ENCODE results near the gene HPS1.

Gene HPS1

GRCh38 chr10:98414932-98415730, 31.6 kb downstream of the HPS1 start, which contains the start of gene PYROXD2 (continued):
- TF ChIP-seq ZNF148 (tag by site-specific recombination; IDR thresholded peaks at IDR 0.05; ENCODE audit: borderline replicate concordance): no peak
- no peak for TF ChIP-seq HOXC10 (CRISPR knock-in tag; IDR thresholded peaks at IDR 0.05)
- TF ChIP-seq GLIS2 (tag by site-specific recombination; IDR thresholded peaks at IDR 0.05): peak; percentile 55; the same call in 1 of the 2 replicates
- TF ChIP-seq ZNF488 (tag by site-specific recombination; IDR thresholded peaks at IDR 0.05): no peak
- no peak for TF ChIP-seq ZNF626 (tag by site-specific recombination; IDR thresholded peaks at IDR 0.05)
- TF ChIP-seq ZNF292 (tag by site-specific recombination; IDR thresholded peaks at IDR 0.05; ENCODE audit: borderline replicate concordance, low read depth): no peak
- TF ChIP-seq MZF1 (tag by site-specific recombination; IDR thresholded peaks at IDR 0.05; ENCODE audit: borderline replicate concordance): no peak

- peak overlapping the region; percentile 52; the same call in 1 of the 2 replicates for H3K27ac ChIP-seq (ENCODE audit: extremely low read depth, low read depth, low read length)
- POLR2A ChIA-PET: interaction anchor here (0.9 to 1.4 kb wide), 2 partner anchors 9 to 311 kb away, joined by 3 to 5 read pairs; no protein-coding TSS in a partner anchor
- CTCF ChIA-PET: no interaction called here
Observed at GRCh38 chr10:98414578-98414931, 32.2 kb downstream of the HPS1 start.

GRCh38 chr10:98411768-98412167, 35.0 kb downstream of the HPS1 start:
- Histone ChIP-seq H3K4me1 (ENCODE audit: control insufficient read depth, insufficient read depth, low read length) (peaks cover 6% of the 10 kb centered on the region), H3K27ac (ENCODE audit: extremely low read depth, low read depth, low read length) (no peak overlapping the region), H3K9me3 (ENCODE audit: control insufficient read depth, insufficient read depth, low read depth, low read length) (no peaks in the 10 kb centered on the region), H3K36me3 (ENCODE audit: control insufficient read depth in 2 of 2, insufficient read depth in 1 of 2, low read length in 2 of 2) (peaks cover 0 to 1% of the 10 kb centered on the region in 2 experiments; a peak in 1 of 3 replicates), H3K4me3 (ENCODE audit: low read depth, low read length) (no peak overlapping the region)
- ChIA-PET CTCF (interaction anchor here (0.6 to 1.0 kb wide), 3 partner anchors 10 to 13 kb away, joined by 3 to 4 read pairs (median 3); no protein-coding TSS in a partner anchor), POLR2A (no interaction called here)
- TF ChIP-seq ZNF362 (tag by site-specific recombination; IDR thresholded peaks at IDR 0.05) (no peak), ZSCAN4 (tag by site-specific recombination; IDR thresholded peaks at IDR 0.05) (no peak), OSR2 (tag by site-specific recombination; IDR thresholded peaks at IDR 0.05) (no peak)

More at GRCh38 chr10:98414578-98414931, 32.2 kb downstream of the HPS1 start:
- Histone ChIP-seq H3K9me3 (ENCODE audit: control insufficient read depth, insufficient read depth, low read depth, low read length) (no peaks in the 10 kb centered on the region), H3K4me3 (ENCODE audit: low read depth, low read length) (peak overlapping the region; percentile 59), H3K4me1 (ENCODE audit: control insufficient read depth, insufficient read depth, low read length) (peaks cover 6% of the 10 kb centered on the region), H3K36me3 (ENCODE audit: control insufficient read depth in 2 of 2, insufficient read depth in 1 of 2, low read length in 2 of 2) (peaks cover 0 to 24% of the 10 kb centered on the region in 2 experiments; a peak in 1 of 3 replicates)
- TF ChIP-seq OSR2 (tag by site-specific recombination; IDR thresholded peaks at IDR 0.05): no peak
- TF ChIP-seq ZNF768 (tag by site-specific recombination; IDR thresholded peaks at IDR 0.05): peak; percentile 53; the same call in 1 of the 2 replicates

- H3K4me3 ChIP-seq (ENCODE audit: low read depth, low read length): no peak overlapping the region
- ChIA-PET CTCF (interaction anchor here (0.6 to 1.0 kb wide), 3 partner anchors 10 to 14 kb away, joined by 3 to 4 read pairs (median 3); no protein-coding TSS in a partner anchor), POLR2A (no interaction called here)
- H3K4me1 ChIP-seq (ENCODE audit: control insufficient read depth, insufficient read depth, low read length): peaks cover 6% of the 10 kb centered on the region
- no peaks in the 10 kb centered on the region for H3K36me3 ChIP-seq (ENCODE audit: control insufficient read depth in 2 of 2, insufficient read depth in 1 of 2, low read length in 2 of 2)
- H3K27ac ChIP-seq (ENCODE audit: extremely low read depth, low read depth, low read length): no peak overlapping the region
- no peaks in the 10 kb centered on the region for H3K9me3 ChIP-seq (ENCODE audit: control insufficient read depth, insufficient read depth, low read depth, low read length)
- TF ChIP-seq ZNF670 (tag by site-specific recombination; IDR thresholded peaks at IDR 0.05; ENCODE audit: low read depth) (no peak), YY1 (tag by site-specific recombination; IDR thresholded peaks at IDR 0.05) (no peak), ZNF335 (tag by site-specific recombination; conservative IDR thresholded peaks at IDR 0.05) (no peak), ZNF837 (tag by site-specific recombination; IDR thresholded peaks at IDR 0.05) (no peak), ZNF747 (tag by site-specific recombination; IDR thresholded peaks at IDR 0.05) (no peak), PRDM6 (tag by site-specific recombination; IDR thresholded peaks at IDR 0.05) (no peak), ZNF529 (tag by site-specific recombination; IDR thresholded peaks at IDR 0.05; ENCODE audit: insufficient replicate concordance) (no peak)
Observed at GRCh38 chr10:98411166-98411565, 35.6 kb downstream of the HPS1 start.

Measured in HEK293 (cell line).